DND-41 (cell line): ENCODE measurements around the gene HDAC10.

Experiments used
- EZH2 ChIP-seq: IDR thresholded peaks from 3 replicates; pipeline ENCODE4 v1.6.1; 2012; ENCODE audit warnings: borderline replicate concordance, low read depth, mild to moderate bottlenecking, moderate library complexity, low read length, inconsistent platforms; ENCODE audit not compliant: severe bottlenecking
- TF ChIP-seq, protein P1 (sequence below): IDR thresholded peaks from 2 replicates; pipeline ENCODE4 v1.5.1; 2012; ENCODE audit warnings: borderline replicate concordance, low read length, moderate library complexity, mild to moderate bottlenecking; ENCODE audit not compliant: poor library complexity, severe bottlenecking; ENCODE audit errors: extremely low read depth

DNA sequence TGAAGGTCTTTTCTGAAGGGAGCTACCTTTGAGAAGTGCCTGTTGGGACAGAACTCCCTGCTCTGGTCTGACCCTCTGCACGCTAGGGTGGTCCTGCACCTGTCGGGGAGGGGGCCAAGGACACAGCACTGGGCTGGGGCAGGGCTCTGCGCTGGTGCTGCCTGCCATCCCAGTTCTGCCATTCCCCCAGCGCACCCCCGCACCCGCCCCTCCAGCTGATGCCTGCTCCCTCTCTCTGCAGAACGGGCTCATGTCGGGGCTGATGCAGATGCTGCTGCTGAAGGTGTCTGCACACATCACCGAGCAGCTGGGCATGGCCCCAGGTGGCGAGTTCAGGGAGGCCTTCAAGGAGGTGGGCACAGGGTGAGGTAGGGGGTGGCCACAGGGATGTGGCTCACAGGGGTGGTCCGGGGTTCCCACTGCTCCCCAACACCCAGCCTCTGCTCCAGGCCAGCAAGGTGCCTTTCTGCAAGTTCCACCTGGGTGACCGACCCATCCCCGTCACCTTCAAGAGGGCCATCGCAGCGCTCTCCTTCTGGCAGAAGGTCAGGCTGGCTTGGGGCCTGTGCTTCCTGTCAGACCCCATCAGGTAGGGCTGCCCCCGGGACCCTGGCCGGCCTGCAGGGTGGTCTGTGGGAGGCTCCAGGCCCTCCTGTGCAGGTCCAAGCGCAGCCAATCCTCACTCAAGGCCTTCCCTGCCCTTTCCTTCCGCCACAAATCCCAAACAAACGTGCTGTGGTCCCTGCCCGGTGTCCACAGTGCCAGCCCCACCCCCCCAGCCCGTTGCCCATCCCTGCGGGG is 53.9 kb downstream of the HDAC10 start:
- no peak for TF ChIP-seq EZH2
- TF ChIP-seq, protein P1, sequence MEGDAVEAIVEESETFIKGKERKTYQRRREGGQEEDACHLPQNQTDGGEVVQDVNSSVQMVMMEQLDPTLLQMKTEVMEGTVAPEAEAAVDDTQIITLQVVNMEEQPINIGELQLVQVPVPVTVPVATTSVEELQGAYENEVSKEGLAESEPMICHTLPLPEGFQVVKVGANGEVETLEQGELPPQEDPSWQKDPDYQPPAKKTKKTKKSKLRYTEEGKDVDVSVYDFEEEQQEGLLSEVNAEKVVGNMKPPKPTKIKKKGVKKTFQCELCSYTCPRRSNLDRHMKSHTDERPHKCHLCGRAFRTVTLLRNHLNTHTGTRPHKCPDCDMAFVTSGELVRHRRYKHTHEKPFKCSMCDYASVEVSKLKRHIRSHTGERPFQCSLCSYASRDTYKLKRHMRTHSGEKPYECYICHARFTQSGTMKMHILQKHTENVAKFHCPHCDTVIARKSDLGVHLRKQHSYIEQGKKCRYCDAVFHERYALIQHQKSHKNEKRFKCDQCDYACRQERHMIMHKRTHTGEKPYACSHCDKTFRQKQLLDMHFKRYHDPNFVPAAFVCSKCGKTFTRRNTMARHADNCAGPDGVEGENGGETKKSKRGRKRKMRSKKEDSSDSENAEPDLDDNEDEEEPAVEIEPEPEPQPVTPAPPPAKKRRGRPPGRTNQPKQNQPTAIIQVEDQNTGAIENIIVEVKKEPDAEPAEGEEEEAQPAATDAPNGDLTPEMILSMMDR, result no peak
